ENCODE data around the gene BAHD1.

BAHD1 gene

GRCh38 chr15:40500568-40501330 lies 60.0 kb downstream of the BAHD1 start:
- no peak for DNase-seq

- no peak for DNase-seq
Observed at GRCh38 chr15:40501487-40501886, 60.7 kb downstream of the BAHD1 start.

GRCh38 chr15:40506964-40507571 lies 66.3 kb downstream of the BAHD1 start:
- DNase-seq, result peak; percentile 13 to 50 (median 34)

GRCh38 chr15:40508216-40508615 lies 67.5 kb downstream of the BAHD1 start:
- no peak for DNase-seq

- no peak for DNase-seq
Observed at GRCh38 chr15:40510201-40510600, 69.4 kb downstream of the BAHD1 start.

- no peak for DNase-seq
Observed at GRCh38 chr15:40511093-40511471, 70.3 kb downstream of the BAHD1 start.

- peak in 1 of 4 experiments; percentile 3 for DNase-seq
Observed at GRCh38 chr15:40511472-40512133, 70.8 kb downstream of the BAHD1 start.

GRCh38 chr15:40512440-40512839 lies 71.7 kb downstream of the BAHD1 start:
- no peak for DNase-seq

GRCh38 chr15:40513609-40514008 lies 72.9 kb downstream of the BAHD1 start:
- no peak for DNase-seq

GRCh38 chr15:40516322-40516721 lies 75.6 kb downstream of the BAHD1 start:
- no peak for DNase-seq

All from activated naive CD4-positive, alpha-beta T cell (primary cell).